Renal cortex interstitium (tissue), 11 donors: ENCODE measurements around the gene SAP30L. TPM values are rescaled to one million over a fixed set of nuclear protein-coding genes. Genes with fewer than 3 reads are reported as not detected.

Experiments
- DNase-seq, 11 donors: peaks; one replicate each; pipeline ENCODE4 v3.0.0-alpha.2; 2013; ENCODE audit warnings: low read depth in 9 of 11, low spot score in 4 of 11; ENCODE audit errors: extremely low read depth in 1 of 11
- polyA plus RNA-seq, 3 donors: library from polyadenylated mRNA; unstranded; fragments of 120-200 nt; gene quantifications; one replicate each; pipeline ENCODE4 v1.2.1, GENCODE V29; 2013; ENCODE audit not compliant: insufficient read length in 3 of 3

The SAP30L gene
- polyA plus RNA-seq, 3 donors = 49.3 to 62.4 (median 52.0) TPM

DNA sequence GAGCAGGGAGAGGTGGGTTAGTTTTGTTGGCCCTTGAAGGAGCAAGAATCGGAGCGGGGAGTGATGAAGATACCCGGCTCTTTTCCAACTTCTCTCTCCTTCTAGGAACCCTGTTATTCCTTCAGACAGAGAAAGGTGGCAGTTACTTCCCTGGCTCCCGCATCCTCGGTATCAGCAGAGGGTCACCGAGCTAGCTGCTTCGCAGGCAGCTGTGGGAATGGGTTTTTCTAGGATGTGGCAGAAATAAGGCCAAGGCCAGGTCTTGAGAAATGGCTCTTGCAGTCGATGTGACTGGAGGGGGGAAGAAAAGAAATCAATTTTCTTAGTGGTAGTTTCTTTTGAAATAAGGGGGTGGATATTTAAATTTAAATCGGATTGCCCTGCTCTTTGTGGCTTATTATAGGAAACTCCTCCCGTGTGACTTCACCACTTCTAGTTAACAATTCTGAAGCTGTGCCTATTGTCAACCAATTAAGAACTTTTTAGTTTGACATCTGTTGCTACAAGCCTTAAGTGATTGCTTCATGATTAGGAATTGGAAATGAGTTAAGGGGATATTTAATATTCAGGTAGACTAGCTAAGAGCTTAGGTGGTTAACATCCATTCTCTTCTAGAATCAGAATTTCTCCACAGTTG, 1.4 kb downstream of the SAP30L start:
- DNase-seq = no peak

DNA sequence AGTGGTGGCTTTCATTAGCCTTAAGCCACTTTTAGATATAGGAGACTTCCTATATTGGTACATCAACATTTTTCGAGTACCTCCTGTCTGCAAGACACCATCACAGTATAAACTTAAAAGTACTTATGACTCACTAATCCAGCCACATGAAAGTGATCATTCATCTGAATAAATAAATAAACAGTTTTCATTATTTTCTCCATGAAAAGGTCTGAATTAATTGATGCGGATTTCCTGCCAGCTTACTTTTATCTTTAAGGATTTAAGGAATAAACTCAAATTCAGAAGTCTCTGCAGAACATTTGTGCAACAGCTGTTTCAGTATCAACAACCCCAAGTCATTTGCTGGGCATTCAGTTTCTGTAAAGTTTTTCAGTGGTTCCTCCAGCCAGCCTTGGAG, 4.0 kb downstream of the SAP30L start:
- DNase-seq = no peak

DNA sequence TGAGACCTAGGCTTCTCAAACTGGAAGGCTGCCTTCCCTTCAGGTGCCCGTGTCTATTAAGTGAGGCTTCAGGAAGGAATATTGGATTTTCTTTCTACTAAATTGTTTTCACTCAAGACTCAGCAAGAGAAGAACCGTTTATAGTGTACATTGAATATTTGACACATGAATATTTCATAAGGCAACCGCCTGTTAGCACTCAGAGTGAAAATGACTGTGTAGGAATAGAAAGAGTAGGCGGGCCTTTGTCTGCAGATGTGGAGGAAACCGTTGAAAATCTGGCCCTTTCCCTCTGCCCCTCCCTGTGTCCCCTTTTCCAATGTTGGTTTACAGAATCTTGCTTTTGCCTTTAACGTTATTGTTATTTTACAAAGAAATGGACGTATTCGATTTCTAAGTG, 6.2 kb downstream of the SAP30L start:
- no peak for DNase-seq

- no peak for DNase-seq
Observed at GRCh38 chr5:154455585-154455984, 9.8 kb downstream of the SAP30L start.

- DNase-seq = no peak
Observed at GRCh38 chr5:154456540-154456939, 10.7 kb downstream of the SAP30L start.

DNA sequence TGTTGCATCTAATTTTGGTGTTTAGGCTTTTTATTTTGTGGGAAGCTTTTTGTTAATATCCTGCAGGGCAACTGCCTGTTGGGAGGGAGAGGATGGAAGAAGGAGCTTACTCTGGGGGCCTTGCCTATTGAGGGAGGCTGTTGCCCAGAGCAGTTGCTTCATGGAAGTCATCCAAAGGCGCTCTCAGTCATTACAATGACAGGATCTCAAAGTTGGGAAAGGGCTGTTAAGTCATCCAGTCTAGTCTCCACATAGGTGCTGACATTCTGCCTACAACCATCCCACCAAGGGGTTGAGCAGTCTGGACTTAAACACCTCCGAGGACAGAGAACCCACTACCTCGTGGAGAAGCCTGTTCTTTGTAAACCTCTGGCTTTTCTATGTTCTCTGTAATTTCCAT, 13.2 kb downstream of the SAP30L start:
- DNase-seq = no peak

DNA sequence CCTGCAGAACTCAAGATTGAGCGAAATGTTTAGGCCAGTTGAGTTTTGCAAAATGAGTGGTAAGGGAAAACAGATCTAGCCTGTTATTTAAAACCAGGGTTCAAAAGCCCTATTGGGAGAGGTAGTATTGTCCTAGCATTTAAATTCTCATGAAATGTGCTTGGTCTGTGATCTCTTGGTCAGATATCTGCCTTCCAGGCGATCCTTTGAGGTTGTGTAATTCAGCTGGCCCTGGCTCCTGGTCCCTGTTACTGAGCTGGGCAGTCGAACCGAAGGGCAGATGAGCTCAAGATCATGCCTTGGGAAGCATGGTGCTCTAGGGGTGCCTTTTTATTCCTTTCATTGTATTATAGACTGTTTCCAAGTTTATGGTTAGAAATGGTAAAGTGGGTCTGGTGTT, 14.4 kb downstream of the SAP30L start:
- no peak for DNase-seq

DNA sequence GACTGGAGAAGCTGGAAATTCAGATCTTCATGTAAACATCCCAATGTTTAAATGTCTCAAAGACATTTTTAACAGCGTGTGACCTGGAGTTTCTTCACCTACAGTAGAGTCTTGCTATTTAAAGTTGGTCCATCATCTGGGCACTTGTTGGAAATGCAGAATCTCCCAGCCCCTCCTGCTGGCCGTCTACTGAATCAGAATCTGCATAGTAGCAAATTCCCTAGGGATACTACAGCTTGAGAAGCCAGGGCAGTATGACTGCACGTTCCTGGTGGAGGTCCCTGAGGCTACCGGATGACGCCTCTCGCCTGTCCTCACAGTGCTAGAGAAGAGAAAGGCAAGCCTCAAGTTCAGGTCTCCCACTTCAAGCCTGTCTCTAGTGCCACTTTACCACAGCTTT, 15.7 kb downstream of the SAP30L start:
- DNase-seq = no peak

GRCh38 chr5:154464438-154464837, 18.6 kb downstream of the SAP30L start:
- peak in 1 of 11 donors; percentile 47 for DNase-seq

DNA sequence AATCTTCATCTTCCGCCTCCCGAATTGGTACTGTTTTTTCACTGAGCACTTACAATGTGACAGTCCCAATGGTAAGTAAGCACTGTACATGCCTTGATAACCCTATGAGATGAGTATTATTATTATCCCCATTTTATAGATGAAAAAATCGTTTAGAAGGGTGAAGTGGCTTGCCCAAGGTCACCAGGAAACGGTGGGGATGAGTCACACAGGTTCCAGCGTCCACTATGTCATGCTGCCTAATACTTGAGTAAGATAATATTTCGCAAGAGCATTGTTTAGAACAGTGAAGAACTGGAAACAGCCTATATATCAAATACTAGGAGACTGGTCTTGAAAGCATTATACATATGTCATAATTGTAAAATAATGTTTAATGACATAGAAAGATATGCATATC, 19.4 kb downstream of the SAP30L start:
- no peak for DNase-seq

DNA sequence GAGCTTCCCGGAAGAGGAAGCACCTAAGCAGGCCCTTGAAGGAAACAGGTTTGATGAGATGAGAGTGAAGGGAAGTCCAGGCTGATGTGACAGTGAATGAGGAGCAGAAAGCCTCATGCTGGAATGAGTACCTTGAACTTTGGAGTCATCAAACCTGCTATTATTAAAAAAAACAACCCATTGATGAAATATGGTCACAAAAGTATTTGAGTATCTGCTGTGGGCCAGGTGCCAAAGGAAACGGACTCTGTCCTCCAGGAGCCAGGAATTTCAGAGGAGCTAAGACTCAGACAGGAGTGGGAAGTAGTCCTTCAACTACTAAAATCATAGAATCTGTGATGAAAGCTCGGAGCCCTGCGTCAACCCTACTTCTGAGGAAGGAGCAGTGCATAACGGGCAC, 20.4 kb downstream of the SAP30L start:
- DNase-seq = no peak

- DNase-seq = no peak
Observed at GRCh38 chr5:154466671-154467070, 20.9 kb downstream of the SAP30L start.

- peak in 3 of 11 donors; percentile 51 to 63 (median 56) for DNase-seq
Observed at GRCh38 chr5:154467655-154468354, 22.0 kb downstream of the SAP30L start.

- DNase-seq = no peak
Observed at GRCh38 chr5:154470137-154470536, 24.3 kb downstream of the SAP30L start.

DNA sequence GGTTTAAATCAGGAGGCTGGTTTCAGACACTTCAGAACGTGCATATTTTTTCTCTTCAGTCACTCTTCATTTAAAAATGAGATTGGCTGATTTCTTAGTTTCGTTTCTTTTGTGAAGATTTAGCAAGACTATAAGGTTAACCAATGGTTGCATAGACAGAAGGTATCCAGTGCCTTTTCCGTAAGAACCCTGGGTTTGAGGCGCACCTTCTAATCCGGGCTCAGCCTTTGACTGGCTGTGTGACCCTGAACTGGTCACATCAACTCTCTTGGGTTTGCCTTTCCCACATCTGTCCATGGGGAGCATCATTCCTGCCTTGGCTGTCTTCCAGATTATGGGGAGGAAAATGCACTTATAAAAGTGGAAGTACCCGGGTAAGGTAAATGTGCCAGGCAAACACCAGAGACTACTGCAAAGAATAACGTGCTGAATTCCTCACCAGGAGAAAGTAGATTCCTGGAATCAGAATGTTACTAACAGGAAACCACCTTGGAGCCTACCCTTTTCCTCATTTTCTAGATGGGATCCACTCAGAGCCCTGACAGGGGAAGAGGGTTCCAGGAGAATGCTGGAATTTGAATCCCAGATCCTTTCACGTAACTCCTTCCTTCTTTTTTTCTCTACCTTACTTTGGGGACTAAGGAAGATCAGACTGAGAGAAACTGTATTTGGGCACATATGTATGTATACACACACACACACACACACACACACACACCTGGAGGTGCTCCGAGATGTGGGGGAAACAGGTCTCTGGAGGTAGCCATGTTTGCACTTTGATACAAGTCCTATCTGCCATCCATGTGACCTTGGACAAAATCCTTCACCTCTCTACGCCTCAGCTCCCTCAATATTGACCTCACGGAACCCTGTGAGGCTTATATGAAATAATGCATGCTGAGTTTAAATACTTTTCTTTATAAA, 25.4 kb downstream of the SAP30L start:
- DNase-seq = no peak

DNA sequence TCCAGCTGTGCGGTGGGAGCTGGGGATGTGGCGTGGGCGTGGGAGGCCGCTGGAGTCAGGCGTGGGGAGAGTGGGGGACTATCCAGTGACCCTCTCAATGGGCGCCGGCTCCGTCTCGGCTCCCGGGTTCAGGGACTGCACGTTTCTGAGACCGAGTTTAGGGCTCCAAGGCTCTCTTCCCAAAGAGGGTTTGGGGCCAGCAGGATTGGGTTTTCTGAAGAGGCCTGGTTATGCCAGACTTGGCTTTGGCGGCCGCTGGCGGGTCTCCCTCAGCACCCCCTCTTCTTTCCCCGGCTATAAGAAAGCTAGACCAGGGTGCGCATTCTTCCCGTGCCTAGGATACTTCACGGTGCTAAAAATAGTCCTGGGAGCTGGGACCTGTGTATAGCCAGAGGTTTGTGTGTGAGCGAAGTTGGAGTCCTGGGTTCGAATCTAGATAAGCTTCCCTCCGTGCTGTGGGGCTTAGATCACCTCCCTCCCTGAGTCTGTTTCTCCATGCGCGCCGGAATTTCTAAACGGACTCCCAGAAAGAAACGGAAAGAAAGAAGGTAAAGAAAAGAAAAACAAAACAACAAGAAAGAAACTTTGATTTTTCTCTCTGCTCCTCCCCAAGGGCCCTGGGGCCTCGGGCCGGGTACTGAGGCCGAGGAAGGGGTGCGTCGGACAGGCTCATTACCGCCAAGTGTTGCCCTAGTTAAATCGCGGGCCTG, 27.2 kb downstream of the SAP30L start:
- no peak for DNase-seq

- no peak for DNase-seq
Observed at GRCh38 chr5:154473581-154474283, 27.9 kb downstream of the SAP30L start.

GRCh38 chr5:154474396-154475334, 28.9 kb downstream of the SAP30L start:
- DNase-seq = no peak
